MM.1S (cell line): ENCODE data around the gene MNT.

Experiments
- DNase-seq: peaks from one replicate; pipeline ENCODE4 v3.0.0-alpha.2; 2015
- H2AFZ ChIP-seq: fragments of 300-600 bp; sonication (generic); 2 replicates; pipeline ENCODE4 v1.6.0; 2016; ENCODE audit warnings: antibody characterized with exemption, low read length
- H3F3A ChIP-seq: fragments of 300-600 bp; sonication (generic); 2 replicates; pipeline ENCODE4 v1.6.1; 2016; ENCODE audit warnings: mild to moderate bottlenecking, antibody characterized with exemption, low read length, moderate library complexity, mixed read lengths; ENCODE audit not compliant: insufficient read depth
- H3K27ac ChIP-seq: fragments of 300-600 bp; sonication (generic); 2 replicates; pipeline ENCODE4 v1.5.1; 2016; ENCODE audit warnings: mild to moderate bottlenecking, low read length
- H3K27me3 ChIP-seq: fragments of 300-600 bp; sonication (generic); replicated peaks from 2 replicates; pipeline ENCODE4 v1.6.0; 2016; ENCODE audit warnings: low read length; ENCODE audit not compliant: insufficient read depth
- H3K36me3 ChIP-seq: fragments of 300-600 bp; sonication (generic); replicated peaks from 2 replicates; pipeline ENCODE4 v1.6.1; 2016; ENCODE audit warnings: mild to moderate bottlenecking, low read length, mixed read lengths; ENCODE audit not compliant: insufficient read depth
- H3K4me1 ChIP-seq: fragments of 300-600 bp; sonication (generic); 2 replicates; pipeline ENCODE4 v1.6.1; 2016; ENCODE audit warnings: low read length, mixed read lengths
- H3K4me2 ChIP-seq: fragments of 300-600 bp; sonication (generic); 2 replicates; pipeline ENCODE4 v1.6.0; 2016; ENCODE audit warnings: low read depth, low read length
- H3K4me3 ChIP-seq: fragments of 300-600 bp; sonication (generic); 2 replicates; pipeline ENCODE4 v1.5.1; 2016; ENCODE audit warnings: low read length, mixed read lengths
- H3K79me2 ChIP-seq: fragments of 300-600 bp; sonication (generic); 2 replicates; pipeline ENCODE4 v1.6.1; 2016; ENCODE audit warnings: mixed run types, low read length, mixed read lengths
- H3K9ac ChIP-seq: fragments of 300-600 bp; sonication (generic); 2 replicates; pipeline ENCODE4 v1.6.1; 2016; ENCODE audit warnings: low read length, mixed read lengths
- H3K9me2 ChIP-seq: fragments of 300-600 bp; sonication (generic); replicated peaks from 2 replicates; pipeline ENCODE4 v1.6.1; 2016; ENCODE audit warnings: mild to moderate bottlenecking, low read length, mixed read lengths; ENCODE audit not compliant: insufficient read depth
- H3K9me3 ChIP-seq: fragments of 300-600 bp; sonication (generic); replicated peaks from 2 replicates; pipeline ENCODE4 v1.6.1; 2016; ENCODE audit warnings: mild to moderate bottlenecking, low read length, mixed read lengths; ENCODE audit not compliant: insufficient read depth
- H4K20me1 ChIP-seq: fragments of 300-600 bp; sonication (generic); 2 replicates; pipeline ENCODE4 v1.6.1; 2016; ENCODE audit warnings: mild to moderate bottlenecking, low read length, moderate library complexity, mixed read lengths; ENCODE audit not compliant: insufficient read depth
- EZH2 ChIP-seq: fragments of 300-600 bp; sonication (generic); optimal IDR thresholded peaks from 2 replicates; pipeline ENCODE3; 2017; ENCODE audit warnings: low read depth, mild to moderate bottlenecking, antibody characterized with exemption, low read length, mixed read lengths
- EZH2phosphoT487 ChIP-seq: fragments of 300-600 bp; sonication (generic); IDR thresholded peaks from 2 replicates; pipeline ENCODE4 v1.6.1; 2018; ENCODE audit warnings: antibody characterized with exemption, low read length
- TF ChIP-seq, protein P1 (sequence below): fragments of 300-600 bp; sonication (generic); IDR thresholded peaks from 2 replicates; pipeline ENCODE4 v1.5.1; 2016; ENCODE audit warnings: antibody characterized with exemption, low read length, mixed read lengths

Gene MNT

DNA sequence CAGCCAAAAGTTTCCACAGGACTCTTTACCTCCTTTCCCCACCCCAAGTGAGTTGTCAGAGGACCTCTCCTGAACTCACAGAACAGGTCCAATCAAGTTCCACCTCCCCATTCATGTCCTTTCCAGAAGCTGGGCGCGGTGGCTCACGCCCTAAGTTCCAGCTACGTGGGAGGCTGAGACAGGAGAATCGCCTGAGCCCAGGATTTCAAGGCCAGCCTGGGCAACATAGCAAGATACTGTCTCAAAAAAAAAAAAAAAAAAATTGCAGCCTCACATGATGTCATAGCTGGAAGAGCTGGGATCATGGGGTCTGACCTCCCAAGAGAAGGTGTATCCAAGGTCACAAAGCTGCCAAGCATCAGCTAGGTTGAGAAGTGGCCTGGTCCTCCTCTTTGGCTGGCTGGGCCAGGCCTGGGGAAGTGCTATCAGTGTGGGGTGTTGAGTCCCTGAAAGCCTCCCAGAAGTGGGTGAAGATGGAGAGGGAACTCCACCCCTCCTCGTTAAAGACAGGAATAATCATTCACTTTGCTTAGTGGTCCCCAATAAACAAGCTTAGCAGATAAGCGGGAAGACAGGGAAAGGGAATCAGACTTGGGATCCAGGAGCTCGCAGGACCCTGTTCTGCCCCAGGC lies 5.5 kb upstream of the MNT start:
- H2AFZ ChIP-seq, result no peak overlapping the region
- 0 out of 2 replicates have a peak, but pooled peaks cover 5% of the 10 kb centered on the region for H3K4me1 ChIP-seq
- H3K4me3 ChIP-seq, result no peak overlapping the region
- H3K4me2 ChIP-seq, result no peak overlapping the region
- no peaks in the 10 kb centered on the region for H3K36me3 ChIP-seq
- TF ChIP-seq EZH2 (no peak), EZH2phosphoT487 (no peak)
- TF ChIP-seq, protein P1, sequence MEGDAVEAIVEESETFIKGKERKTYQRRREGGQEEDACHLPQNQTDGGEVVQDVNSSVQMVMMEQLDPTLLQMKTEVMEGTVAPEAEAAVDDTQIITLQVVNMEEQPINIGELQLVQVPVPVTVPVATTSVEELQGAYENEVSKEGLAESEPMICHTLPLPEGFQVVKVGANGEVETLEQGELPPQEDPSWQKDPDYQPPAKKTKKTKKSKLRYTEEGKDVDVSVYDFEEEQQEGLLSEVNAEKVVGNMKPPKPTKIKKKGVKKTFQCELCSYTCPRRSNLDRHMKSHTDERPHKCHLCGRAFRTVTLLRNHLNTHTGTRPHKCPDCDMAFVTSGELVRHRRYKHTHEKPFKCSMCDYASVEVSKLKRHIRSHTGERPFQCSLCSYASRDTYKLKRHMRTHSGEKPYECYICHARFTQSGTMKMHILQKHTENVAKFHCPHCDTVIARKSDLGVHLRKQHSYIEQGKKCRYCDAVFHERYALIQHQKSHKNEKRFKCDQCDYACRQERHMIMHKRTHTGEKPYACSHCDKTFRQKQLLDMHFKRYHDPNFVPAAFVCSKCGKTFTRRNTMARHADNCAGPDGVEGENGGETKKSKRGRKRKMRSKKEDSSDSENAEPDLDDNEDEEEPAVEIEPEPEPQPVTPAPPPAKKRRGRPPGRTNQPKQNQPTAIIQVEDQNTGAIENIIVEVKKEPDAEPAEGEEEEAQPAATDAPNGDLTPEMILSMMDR, result no peak
- H3F3A ChIP-seq, result peaks cover 2% of the 10 kb centered on the region; the same call in 1 of the 2 replicates
- no peak overlapping the region for H3K9ac ChIP-seq
- no peaks in the 10 kb centered on the region for H4K20me1 ChIP-seq
- H3K9me2 ChIP-seq, result no peaks in the 10 kb centered on the region
- H3K9me3 ChIP-seq, result no peaks in the 10 kb centered on the region
- no peaks in the 10 kb centered on the region for H3K79me2 ChIP-seq
- no peak for DNase-seq
- no peaks in the 10 kb centered on the region for H3K27me3 ChIP-seq
- no peak overlapping the region for H3K27ac ChIP-seq

DNA sequence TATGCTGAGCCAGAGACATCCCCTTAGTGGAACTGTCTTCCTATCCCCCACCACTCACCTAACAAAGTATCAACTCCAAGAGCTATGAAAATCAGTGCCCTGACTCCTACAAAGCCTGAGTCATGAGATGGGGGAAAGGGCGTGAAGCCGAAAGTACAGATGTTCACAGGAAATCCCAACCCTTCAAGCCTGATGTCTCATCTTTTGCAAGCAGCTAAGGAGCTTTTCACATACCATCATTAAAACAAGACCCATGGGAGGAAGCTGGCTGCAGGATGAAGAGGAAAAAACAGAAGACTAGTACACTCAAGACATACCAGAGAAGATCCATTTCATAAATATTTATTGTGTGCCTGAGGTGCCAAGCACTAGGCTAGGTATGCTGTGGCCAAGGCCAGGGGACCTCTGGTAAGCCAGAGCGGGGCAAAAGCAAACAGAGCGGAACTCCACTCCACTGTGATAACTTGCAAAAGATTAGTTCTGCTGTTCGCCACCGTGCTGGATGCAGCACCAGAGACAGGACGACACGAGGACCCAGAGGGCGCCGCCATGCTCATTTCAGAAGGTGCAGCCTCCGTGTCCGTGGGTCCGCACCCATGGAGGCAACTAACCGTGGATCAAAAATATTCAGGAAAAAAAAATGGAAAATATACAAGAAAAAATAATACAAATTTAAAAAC lies 4.5 kb upstream of the MNT start:
- Histone ChIP-seq H3K4me3 (no peak overlapping the region), H3K36me3 (no peaks in the 10 kb centered on the region), H4K20me1 (no peaks in the 10 kb centered on the region), H3K27ac (no peak overlapping the region), H3K79me2 (peaks cover 3% of the 10 kb centered on the region), H3K27me3 (no peaks in the 10 kb centered on the region), H2AFZ (no peak overlapping the region), H3K4me1 (0 out of 2 replicates have a peak, but pooled peaks cover 5% of the 10 kb centered on the region), H3K4me2 (no peak overlapping the region), H3F3A (peaks cover 5% of the 10 kb centered on the region; the same call in 1 of the 2 replicates), H3K9me2 (no peaks in the 10 kb centered on the region), H3K9ac (no peak overlapping the region), H3K9me3 (no peaks in the 10 kb centered on the region)
- DNase-seq, result no peak
- TF ChIP-seq, protein P1, result no peak
- TF ChIP-seq EZH2phosphoT487, result no peak
- no peak for TF ChIP-seq EZH2

DNA sequence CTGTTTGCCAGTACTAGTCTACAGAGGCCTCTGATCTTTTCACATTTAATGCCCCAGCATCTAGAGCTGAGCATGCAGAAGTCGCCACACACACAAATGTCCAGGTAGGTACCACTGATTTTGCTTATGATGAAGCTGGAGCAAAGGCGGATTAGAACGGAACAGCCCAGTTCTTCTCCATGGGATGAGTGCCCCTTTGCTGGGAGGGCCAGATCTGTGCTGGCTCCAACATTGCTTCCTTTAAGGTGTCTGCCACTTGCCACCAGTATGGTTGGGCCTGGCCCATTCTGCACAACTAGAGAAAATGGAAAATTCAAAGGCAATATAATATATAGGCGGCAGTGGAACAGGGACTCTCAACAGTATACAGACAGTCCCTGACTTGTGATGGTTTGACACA lies 2.2 kb upstream of the MNT start:
- peaks cover 5% of the 10 kb centered on the region; the same call in 1 of the 2 replicates for H3K4me1 ChIP-seq
- H3K9ac ChIP-seq, result no peak overlapping the region
- peaks cover 13% of the 10 kb centered on the region; the same call in 1 of the 2 replicates for H3F3A ChIP-seq
- H3K4me3 ChIP-seq, result no peak overlapping the region
- H3K4me2 ChIP-seq, result no peak overlapping the region
- no peaks in the 10 kb centered on the region for H4K20me1 ChIP-seq
- no peak for DNase-seq
- TF ChIP-seq, protein P1, result no peak
- TF ChIP-seq EZH2 (no peak), EZH2phosphoT487 (no peak)
- H3K9me3 ChIP-seq, result no peaks in the 10 kb centered on the region
- no peaks in the 10 kb centered on the region for H3K9me2 ChIP-seq
- no peaks in the 10 kb centered on the region for H3K36me3 ChIP-seq
- no peaks in the 10 kb centered on the region for H3K27me3 ChIP-seq
- H2AFZ ChIP-seq, result no peak overlapping the region
- no peak overlapping the region for H3K27ac ChIP-seq
- peaks cover 18% of the 10 kb centered on the region for H3K79me2 ChIP-seq
